Lower leg skin (tissue), 4 donors: Measurements from ENCODE around the gene FAM83E. TPM values are rescaled to one million over a fixed set of nuclear protein-coding genes. Genes with fewer than 3 reads are reported as not detected.

ENCODE experiments used
- DNase-seq, 2 donors: peaks; one replicate each; pipeline ENCODE4 v3.0.0-alpha.2; 2019; ENCODE audit warnings: low spot score in 2 of 2
- H3K4me3 ChIP-seq: fragments of 200-600 bp; sonication (generic); 2 replicates; pipeline ENCODE4 v1.5.1; 2017; ENCODE audit warnings: mild to moderate bottlenecking, low read depth; ENCODE audit not compliant: poor library complexity, severe bottlenecking
- POLR2A ChIP-seq, 2 donors: fragments of 450-650 bp; IDR thresholded peaks; one replicate each; pipeline ENCODE4 v1.6.1; 2016 to 2017; ENCODE audit warnings: antibody characterized with exemption in 2 of 2, mild to moderate bottlenecking in 1 of 2, moderate library complexity in 1 of 2
- WGBS, 2 donors: methylation state at CpG; one replicate each; pipeline ENCODE4 v1.1.5; 2018; 5-methylcytosine and 5-hydroxymethylcytosine counted together
- intact Hi-C: fragments of 100-400 bp; cut with DNase I; formaldehyde crosslinking; loops from one replicate; pipeline ENCODE4 v1.15.0; 2023; ENCODE audit warnings: low total_unique reads
- total RNA-seq, 4 donors: library from RNA; depleted of rRNA; stranded (reverse); fragments of >200 nt; gene quantifications; one replicate each; pipeline ENCODE4 v1.1.0, GENCODE V29; 2016
- TF ChIP-seq, protein P1 (sequence below), 3 donors: fragments of 450-650 bp; IDR thresholded peaks; one replicate each; pipeline ENCODE4 v1.5.1; 2016; ENCODE audit warnings: antibody characterized with exemption in 3 of 3, mild to moderate bottlenecking in 3 of 3, moderate library complexity in 2 of 3

Gene FAM83E
- total RNA-seq, 4 donors from 2014 or later = 0.53 to 8.2 (median 3.8) TPM

- intact Hi-C loops = no loop called here
- 5 to 9% methylated on average over 19 to 28 of the region's 29 CpGs for WGBS, 2 donors
- DNase-seq = peak; percentile 90 to 95
- TF ChIP-seq, protein P1, sequence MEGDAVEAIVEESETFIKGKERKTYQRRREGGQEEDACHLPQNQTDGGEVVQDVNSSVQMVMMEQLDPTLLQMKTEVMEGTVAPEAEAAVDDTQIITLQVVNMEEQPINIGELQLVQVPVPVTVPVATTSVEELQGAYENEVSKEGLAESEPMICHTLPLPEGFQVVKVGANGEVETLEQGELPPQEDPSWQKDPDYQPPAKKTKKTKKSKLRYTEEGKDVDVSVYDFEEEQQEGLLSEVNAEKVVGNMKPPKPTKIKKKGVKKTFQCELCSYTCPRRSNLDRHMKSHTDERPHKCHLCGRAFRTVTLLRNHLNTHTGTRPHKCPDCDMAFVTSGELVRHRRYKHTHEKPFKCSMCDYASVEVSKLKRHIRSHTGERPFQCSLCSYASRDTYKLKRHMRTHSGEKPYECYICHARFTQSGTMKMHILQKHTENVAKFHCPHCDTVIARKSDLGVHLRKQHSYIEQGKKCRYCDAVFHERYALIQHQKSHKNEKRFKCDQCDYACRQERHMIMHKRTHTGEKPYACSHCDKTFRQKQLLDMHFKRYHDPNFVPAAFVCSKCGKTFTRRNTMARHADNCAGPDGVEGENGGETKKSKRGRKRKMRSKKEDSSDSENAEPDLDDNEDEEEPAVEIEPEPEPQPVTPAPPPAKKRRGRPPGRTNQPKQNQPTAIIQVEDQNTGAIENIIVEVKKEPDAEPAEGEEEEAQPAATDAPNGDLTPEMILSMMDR (IDR thresholded peaks at IDR 0.05) = no peak
- no peak for TF ChIP-seq POLR2A (IDR thresholded peaks at IDR 0.05)
- peak overlapping the region; percentile 37 for H3K4me3 ChIP-seq
These were observed 23.3 kb upstream of the FAM83E start for GRCh38 chr19:48637948-48638830.

GRCh38 chr19:48637449-48637947, 22.6 kb upstream of the FAM83E start:
- no peak for TF ChIP-seq POLR2A (IDR thresholded peaks at IDR 0.05)
- TF ChIP-seq, protein P1 (IDR thresholded peaks at IDR 0.05) = no peak
- 1% methylated on average over 16 to 34 of the region's 38 CpGs for WGBS, 2 donors
- peak overlapping the region; percentile 59 for H3K4me3 ChIP-seq
- intact Hi-C loops = no loop called here
- DNase-seq = peak; percentile 99 to 100

- 0% methylated on average over 20 to 27 of the region's 40 CpGs for WGBS, 2 donors
- intact Hi-C loops = no loop called here
- peak in 1 of 2 donors; percentile 94 for DNase-seq
- H3K4me3 ChIP-seq = peak within 1 kb of the TSS; percentile 59
- TF ChIP-seq POLR2A (IDR thresholded peaks at IDR 0.05) = no peak
- TF ChIP-seq, protein P1 (IDR thresholded peaks at IDR 0.05) = no peak
These were observed 22.1 kb upstream of the FAM83E start, which contains the start of gene DBP for GRCh38 chr19:48636859-48637448. DBP (minus strand) TSS chr19:48637379; CDS start chr19:48636994, 385 bp downstream.

DNA sequence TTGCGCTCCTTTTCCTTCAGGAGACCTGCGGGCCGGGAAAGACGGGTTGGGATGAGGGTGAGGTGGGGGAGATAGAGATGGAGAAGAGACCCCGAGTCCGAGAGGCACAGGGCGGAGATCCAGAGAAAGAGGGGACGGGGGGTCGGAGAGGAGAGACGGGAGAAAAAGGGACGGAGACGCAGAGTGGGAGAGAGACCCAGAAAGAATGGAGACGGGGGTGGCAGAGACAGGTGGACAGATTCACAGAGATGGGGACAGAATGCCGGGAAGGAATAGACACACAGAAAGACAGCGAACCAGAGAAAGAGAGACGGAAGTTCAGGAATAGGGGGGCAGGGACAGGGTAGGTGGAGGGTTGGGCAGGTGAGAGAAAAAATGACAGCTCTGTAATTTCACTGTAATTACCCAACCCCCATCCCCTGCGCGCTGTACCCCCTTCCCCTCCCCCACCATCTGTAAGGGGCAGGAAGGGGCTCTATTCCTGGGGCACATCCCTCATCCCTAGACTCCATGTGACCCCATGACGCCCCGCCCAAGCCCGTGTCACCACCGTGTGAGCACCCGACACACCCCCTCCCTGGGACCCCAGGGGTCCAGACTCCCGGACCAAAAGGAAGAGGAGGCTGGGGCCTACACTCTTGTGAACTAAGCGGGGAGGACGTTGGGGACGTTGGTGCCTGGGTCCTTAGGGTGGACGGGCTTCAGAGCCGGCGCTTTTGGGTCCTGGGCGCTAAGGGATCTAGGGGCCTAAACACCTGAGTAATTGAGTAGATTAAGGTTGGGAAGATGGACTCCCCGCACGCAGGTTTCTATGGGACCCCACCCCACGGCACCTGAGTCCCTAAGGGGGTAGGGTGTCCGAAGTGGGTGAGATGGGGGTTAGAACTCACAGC, 21.3 kb upstream of the FAM83E start:
- TF ChIP-seq, protein P1 (IDR thresholded peaks at IDR 0.05) = no peak
- TF ChIP-seq POLR2A (IDR thresholded peaks at IDR 0.05) = no peak
- DNase-seq = peak in 1 of 2 donors; percentile 94
- WGBS, 2 donors = 0% methylated on average over 35 of the region's 35 CpGs
- intact Hi-C loops = no loop called here
- peak overlapping the region; percentile 59 for H3K4me3 ChIP-seq

DNA sequence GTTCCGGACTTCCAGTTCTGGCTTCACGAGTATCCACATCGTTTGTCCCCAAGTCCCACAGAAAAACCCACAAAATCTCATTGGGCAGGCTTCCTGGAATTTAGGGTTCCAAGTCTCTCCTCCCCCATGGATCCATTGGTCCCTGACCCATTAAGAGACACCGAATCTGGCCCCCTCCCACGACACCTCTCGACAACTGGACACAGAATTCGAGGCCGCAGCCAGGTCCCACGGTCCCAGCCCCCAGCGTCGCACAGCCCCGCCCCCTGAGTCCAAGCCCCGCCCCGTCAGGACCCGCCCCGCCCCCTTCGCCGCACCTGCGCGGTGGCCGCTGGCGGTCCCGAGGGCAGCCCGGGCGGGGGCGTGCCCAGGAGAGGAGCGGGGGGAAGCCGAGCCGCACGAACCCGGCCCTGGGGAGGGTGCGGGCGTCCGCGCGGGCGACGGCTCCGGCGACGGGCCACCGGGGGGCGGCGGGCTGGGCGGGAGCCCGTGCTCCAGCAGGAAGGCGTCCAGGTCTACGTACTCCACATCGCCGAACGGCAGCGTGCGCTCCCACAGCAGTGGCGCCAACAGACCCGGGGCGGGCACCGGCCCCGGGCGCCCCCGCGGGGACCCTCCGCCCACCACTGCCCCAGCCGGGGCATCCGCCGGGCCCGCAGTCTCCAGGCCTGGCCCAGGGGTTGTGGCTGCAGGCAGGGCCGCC, 20.5 kb upstream of the FAM83E start:
- intact Hi-C loops = no loop called here
- WGBS, 2 donors = 0 to 1% methylated on average over 26 to 39 of the region's 67 CpGs

More for the DNA sequence above, 20.5 kb upstream of the FAM83E start:
- H3K4me3 ChIP-seq = peak overlapping the region; percentile 59
- TF ChIP-seq POLR2A (IDR thresholded peaks at IDR 0.05) = no peak
- TF ChIP-seq, protein P1 (IDR thresholded peaks at IDR 0.05) = no peak
- DNase-seq = peak in 1 of 2 donors; percentile 94
